SK-N-SH (cell line): ENCODE data around the gene SLC8A1. TPM values are rescaled to one million over a fixed set of nuclear protein-coding genes. Genes with fewer than 3 reads are reported as not detected.
A peak's percentile ranks its signal among the peaks of the same experiment; 100 is the strongest.

Experiments
- CTCF ChIA-PET: fragments of 300-600, 350-600 bp; formaldehyde crosslinking; extraction: SDS; loops from one replicate; lab custom pipeline; 2021; lab: Yijun Ruan, JAX
- POLR2A ChIA-PET: fragments of 350-600 bp; sonication (Branson Sonifier 250); formaldehyde crosslinking; extraction: SDS; loops from one replicate; lab custom pipeline; 2020; ENCODE audit warnings: antibody characterized with exemption, inconsistent platforms; lab: Yijun Ruan, JAX
- DNase-seq: peaks from one replicate; pipeline ENCODE4 v3.0.0; 2012
- H2AFZ ChIP-seq: fragments of 200-600 bp; sonication (generic); 2 replicates; pipeline ENCODE4 v1.8.1; 2016; ENCODE audit warnings: antibody characterized with exemption, mild to moderate bottlenecking, low read depth
- H3F3A ChIP-seq: fragments of 200-600 bp; sonication (generic); replicated peaks from 2 replicates; pipeline ENCODE3; 2016; ENCODE audit warnings: antibody characterized with exemption, mild to moderate bottlenecking; ENCODE audit not compliant: insufficient read depth
- H3K27ac ChIP-seq, 2 experiments: fragments of 200-500 bp in 1 of 2; fragments of 200-600 bp in 1 of 2; sonication (Bioruptor generic) in 1 of 2; sonication (generic), shearing (Covaris generic) in 1 of 2; 2 replicates each; pipeline versions ENCODE4 v1.5.1 to v1.6.1; 2014 to 2016; ENCODE audit warnings: low read depth in 2 of 2, inconsistent platforms in 1 of 2, low read length in 1 of 2, mild to moderate bottlenecking in 1 of 2, mixed read lengths in 1 of 2
- H3K27me3 ChIP-seq: fragments of 200-600 bp; sonication (generic), shearing (Covaris generic); 2 replicates; pipeline ENCODE4 v1.6.1; 2016; ENCODE audit warnings: mixed run types; ENCODE audit not compliant: insufficient read depth
- H3K36me3 ChIP-seq, 2 experiments: fragments of 200-500 bp in 1 of 2; fragments of 200-600 bp in 1 of 2; sonication (Bioruptor generic) in 1 of 2; sonication (generic) in 1 of 2; replicated peaks in 1 of 2; 2 replicates each; pipeline versions ENCODE3 to v1.5.1; 2014 to 2016; ENCODE audit warnings: low read length in 1 of 2, mild to moderate bottlenecking in 1 of 2; ENCODE audit not compliant: insufficient read depth in 2 of 2, control insufficient read depth in 1 of 2
- H3K4me1 ChIP-seq, 2 experiments: fragments of 200-500 bp in 1 of 2; fragments of 200-600 bp in 1 of 2; sonication (Bioruptor generic) in 1 of 2; sonication (generic), shearing (Covaris generic) in 1 of 2; 2 replicates each; pipeline versions ENCODE4 v1.5.1 to v1.6.1; 2014 to 2016; ENCODE audit warnings: low read depth in 1 of 2, low read length in 1 of 2, mixed run types in 1 of 2; ENCODE audit not compliant: insufficient read depth in 2 of 2, control insufficient read depth in 1 of 2
- H3K4me2 ChIP-seq: fragments of 200-600 bp; sonication (generic), shearing (Covaris generic); 2 replicates; pipeline ENCODE4 v1.6.1; 2017; ENCODE audit warnings: mixed run types
- H3K4me3 ChIP-seq, 2 experiments: fragments of 200-500 bp in 1 of 2; fragments of 200-600 bp in 1 of 2; sonication (Bioruptor generic) in 1 of 2; sonication (generic), shearing (Covaris generic) in 1 of 2; 2 replicates each; pipeline versions ENCODE4 v1.5.1 to v1.8.1; 2014 to 2016; ENCODE audit warnings: low read depth in 2 of 2, inconsistent platforms in 1 of 2, low read length in 1 of 2, mild to moderate bottlenecking in 1 of 2, mixed read lengths in 1 of 2, moderate library complexity in 1 of 2
- H3K79me2 ChIP-seq: fragments of 200-600 bp; sonication (generic); 2 replicates; pipeline ENCODE4 v1.8.1; 2017; ENCODE audit warnings: mild to moderate bottlenecking; ENCODE audit not compliant: insufficient read depth
- H3K9ac ChIP-seq: fragments of 200-600 bp; sonication (generic); 2 replicates; pipeline ENCODE4 v1.6.1; 2017; ENCODE audit warnings: mixed run types
- H3K9me2 ChIP-seq: fragments of 200-600 bp; sonication (generic); 2 replicates; pipeline ENCODE4 v1.6.1; 2017; ENCODE audit warnings: mixed run types
- H3K9me3 ChIP-seq: fragments of 200-600 bp; sonication (generic); 2 replicates; pipeline ENCODE4 v1.6.1; 2017; ENCODE audit warnings: mixed run types, mild to moderate bottlenecking, moderate library complexity
- H4K20me1 ChIP-seq: fragments of 200-600 bp; sonication (generic); 2 replicates; pipeline ENCODE4 v1.6.1; 2017; ENCODE audit warnings: mild to moderate bottlenecking, mixed run types; ENCODE audit not compliant: insufficient read depth
- EP300 ChIP-seq, 2 experiments: IDR thresholded peaks; 2 replicates each; pipeline versions ENCODE4 v1.4.0 to v1.6.1; 2012; ENCODE audit warnings: borderline replicate concordance in 1 of 2, low read depth in 1 of 2, low read length in 1 of 2
- FOSL2 ChIP-seq: IDR thresholded peaks from 2 replicates; pipeline ENCODE4 v1.4.0; 2012; ENCODE audit warnings: low read depth, mild to moderate bottlenecking, moderate library complexity, borderline replicate concordance
- GATA2 ChIP-seq: sonication (generic); formaldehyde crosslinking; IDR thresholded peaks from 2 replicates; pipeline ENCODE4 v1.5.0; 2020; ENCODE audit warnings: mild to moderate bottlenecking, missing genetic modification reagents
- JUND ChIP-seq: IDR thresholded peaks from 2 replicates; pipeline ENCODE4 v1.4.0; 2012
- RCOR1 ChIP-seq: fragments of 150-350 bp; IDR thresholded peaks from 2 replicates; pipeline ENCODE4 v1.6.1; 2017; ENCODE audit warnings: antibody characterized with exemption, low read length
- RXRA ChIP-seq: IDR thresholded peaks from 2 replicates; pipeline ENCODE4 v1.4.0; 2012; ENCODE audit warnings: low read depth, mild to moderate bottlenecking, borderline replicate concordance
- SIN3A ChIP-seq: IDR thresholded peaks from 2 replicates; pipeline ENCODE4 v1.6.1; 2012; ENCODE audit warnings: low read depth, mild to moderate bottlenecking, low read length, moderate library complexity, borderline replicate concordance
- TAF1 ChIP-seq: IDR thresholded peaks from 2 replicates; pipeline ENCODE4 v1.6.1; 2012; ENCODE audit warnings: low read depth, mild to moderate bottlenecking, low read length, moderate library complexity, borderline replicate concordance
- TCF12 ChIP-seq: IDR thresholded peaks from 2 replicates; pipeline ENCODE4 v1.4.0; 2012
- TEAD4 ChIP-seq: IDR thresholded peaks from 2 replicates; pipeline ENCODE4 v1.4.0; 2012; ENCODE audit warnings: mild to moderate bottlenecking, borderline replicate concordance; ENCODE audit not compliant: insufficient read depth
- YY1 ChIP-seq: IDR thresholded peaks from 2 replicates; pipeline ENCODE4 v1.4.0; 2012; ENCODE audit warnings: low read depth, mild to moderate bottlenecking
- WGBS: methylation state at CpG from one replicate; pipeline ENCODE4 v1.1.6; 2017; ENCODE audit warnings: low lambda C conversion rate; 5-methylcytosine and 5-hydroxymethylcytosine counted together
- polyA plus RNA-seq, 3 experiments: library from polyadenylated mRNA; depleted of rRNA; stranded (reverse); fragments of >200 nt; gene quantifications; 2 replicates each; pipeline ENCODE4 v1.2.3, GENCODE V29; 2012
- TF ChIP-seq, protein P1 (sequence below): fragments of 150-350 bp; IDR thresholded peaks from 2 replicates; pipeline ENCODE4 v1.6.1; 2016; ENCODE audit warnings: mild to moderate bottlenecking, low read depth, low read length
- TF ChIP-seq, protein P2 (sequence below): IDR thresholded peaks from 2 replicates; pipeline ENCODE4 v1.6.1; 2012; ENCODE audit warnings: mild to moderate bottlenecking, low read depth, low read length, moderate library complexity
- TF ChIP-seq, protein P3 (sequence below): IDR thresholded peaks from 2 replicates; pipeline ENCODE4; 2012
- TF ChIP-seq, protein P4 (sequence below): fragments of 200-600 bp; sonication (generic); IDR thresholded peaks from 2 replicates; pipeline ENCODE4 v1.6.1; 2017; ENCODE audit warnings: antibody characterized with exemption, mild to moderate bottlenecking, moderate library complexity

Gene SLC8A1
- polyA plus RNA-seq, 1 of the 3 experiments (the other 2 are of a cell fraction), result 3.2 TPM

DNA sequence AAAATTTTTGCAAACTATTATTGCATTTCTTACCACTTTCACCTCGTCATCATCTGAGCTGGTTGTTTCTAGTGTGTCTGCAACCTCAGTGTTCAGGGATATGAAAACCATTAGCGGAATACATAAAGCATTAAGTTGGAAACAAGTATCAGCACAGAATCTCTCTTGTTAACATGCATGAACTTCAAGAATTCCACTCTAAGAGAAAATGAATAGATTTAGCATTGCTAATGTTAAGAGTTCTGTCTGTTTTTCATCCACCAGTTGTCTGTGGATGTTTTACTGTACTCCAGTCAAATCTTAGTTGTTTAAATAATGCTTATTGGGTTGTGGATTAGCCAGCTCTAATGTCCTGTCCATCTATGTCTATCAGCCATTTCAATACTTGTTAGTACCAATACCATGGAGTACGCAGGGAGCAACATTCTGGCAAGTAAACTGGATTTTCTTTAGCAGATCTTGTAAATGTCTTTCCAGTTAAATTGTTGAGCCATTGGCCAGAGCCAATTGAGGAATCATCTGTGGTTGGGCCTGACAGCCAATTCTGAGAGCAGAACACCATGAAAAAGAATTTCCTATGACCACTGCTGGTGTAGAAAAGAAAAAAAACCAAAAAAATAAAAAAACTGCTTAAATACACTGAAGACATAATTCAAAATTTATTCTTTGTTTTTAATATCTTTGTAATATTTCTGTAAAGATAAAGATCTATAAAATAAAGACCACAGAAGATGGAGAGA is 82.5 kb downstream of the SLC8A1 start:
- Histone ChIP-seq H3K27me3 (no peaks in the 10 kb centered on the region), H3K4me1 (peaks cover 11 to 35% of the 10 kb centered on the region in 2 experiments), H3K9ac (no peak overlapping the region), H3K36me3 (no peaks in the 10 kb centered on the region), H3K4me2 (no peak overlapping the region), H3K9me3 (no peaks in the 10 kb centered on the region), H3K9me2 (no peaks in the 10 kb centered on the region), H3K4me3 (no peak overlapping the region), H3F3A (peaks cover 27% of the 10 kb centered on the region), H2AFZ (no peak overlapping the region), H3K27ac (peak overlapping the region in 1 of 2 experiments; percentile 95; a peak in 3 of 4 replicates), H3K79me2 (no peaks in the 10 kb centered on the region), H4K20me1 (no peaks in the 10 kb centered on the region)
- ChIA-PET POLR2A (no interaction called here), CTCF (interaction anchor here (0.6 to 1.1 kb wide), 2 partner anchors 11 to 27 kb away, joined by 3 to 4 read pairs; no protein-coding TSS in a partner anchor)
- DNase-seq, result no peak
- 89% methylated on average over 3 of the region's 3 CpGs for WGBS
- TF ChIP-seq, protein P1, sequence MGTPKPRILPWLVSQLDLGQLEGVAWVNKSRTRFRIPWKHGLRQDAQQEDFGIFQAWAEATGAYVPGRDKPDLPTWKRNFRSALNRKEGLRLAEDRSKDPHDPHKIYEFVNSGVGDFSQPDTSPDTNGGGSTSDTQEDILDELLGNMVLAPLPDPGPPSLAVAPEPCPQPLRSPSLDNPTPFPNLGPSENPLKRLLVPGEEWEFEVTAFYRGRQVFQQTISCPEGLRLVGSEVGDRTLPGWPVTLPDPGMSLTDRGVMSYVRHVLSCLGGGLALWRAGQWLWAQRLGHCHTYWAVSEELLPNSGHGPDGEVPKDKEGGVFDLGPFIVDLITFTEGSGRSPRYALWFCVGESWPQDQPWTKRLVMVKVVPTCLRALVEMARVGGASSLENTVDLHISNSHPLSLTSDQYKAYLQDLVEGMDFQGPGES, result no peak
- TF ChIP-seq, protein P2, sequence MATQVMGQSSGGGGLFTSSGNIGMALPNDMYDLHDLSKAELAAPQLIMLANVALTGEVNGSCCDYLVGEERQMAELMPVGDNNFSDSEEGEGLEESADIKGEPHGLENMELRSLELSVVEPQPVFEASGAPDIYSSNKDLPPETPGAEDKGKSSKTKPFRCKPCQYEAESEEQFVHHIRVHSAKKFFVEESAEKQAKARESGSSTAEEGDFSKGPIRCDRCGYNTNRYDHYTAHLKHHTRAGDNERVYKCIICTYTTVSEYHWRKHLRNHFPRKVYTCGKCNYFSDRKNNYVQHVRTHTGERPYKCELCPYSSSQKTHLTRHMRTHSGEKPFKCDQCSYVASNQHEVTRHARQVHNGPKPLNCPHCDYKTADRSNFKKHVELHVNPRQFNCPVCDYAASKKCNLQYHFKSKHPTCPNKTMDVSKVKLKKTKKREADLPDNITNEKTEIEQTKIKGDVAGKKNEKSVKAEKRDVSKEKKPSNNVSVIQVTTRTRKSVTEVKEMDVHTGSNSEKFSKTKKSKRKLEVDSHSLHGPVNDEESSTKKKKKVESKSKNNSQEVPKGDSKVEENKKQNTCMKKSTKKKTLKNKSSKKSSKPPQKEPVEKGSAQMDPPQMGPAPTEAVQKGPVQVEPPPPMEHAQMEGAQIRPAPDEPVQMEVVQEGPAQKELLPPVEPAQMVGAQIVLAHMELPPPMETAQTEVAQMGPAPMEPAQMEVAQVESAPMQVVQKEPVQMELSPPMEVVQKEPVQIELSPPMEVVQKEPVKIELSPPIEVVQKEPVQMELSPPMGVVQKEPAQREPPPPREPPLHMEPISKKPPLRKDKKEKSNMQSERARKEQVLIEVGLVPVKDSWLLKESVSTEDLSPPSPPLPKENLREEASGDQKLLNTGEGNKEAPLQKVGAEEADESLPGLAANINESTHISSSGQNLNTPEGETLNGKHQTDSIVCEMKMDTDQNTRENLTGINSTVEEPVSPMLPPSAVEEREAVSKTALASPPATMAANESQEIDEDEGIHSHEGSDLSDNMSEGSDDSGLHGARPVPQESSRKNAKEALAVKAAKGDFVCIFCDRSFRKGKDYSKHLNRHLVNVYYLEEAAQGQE, result no peak
- TF ChIP-seq TCF12, result peak; percentile 15; the same call in 1 of the 2 replicates
- TF ChIP-seq, all 33 proteins: peak for 1

DNA sequence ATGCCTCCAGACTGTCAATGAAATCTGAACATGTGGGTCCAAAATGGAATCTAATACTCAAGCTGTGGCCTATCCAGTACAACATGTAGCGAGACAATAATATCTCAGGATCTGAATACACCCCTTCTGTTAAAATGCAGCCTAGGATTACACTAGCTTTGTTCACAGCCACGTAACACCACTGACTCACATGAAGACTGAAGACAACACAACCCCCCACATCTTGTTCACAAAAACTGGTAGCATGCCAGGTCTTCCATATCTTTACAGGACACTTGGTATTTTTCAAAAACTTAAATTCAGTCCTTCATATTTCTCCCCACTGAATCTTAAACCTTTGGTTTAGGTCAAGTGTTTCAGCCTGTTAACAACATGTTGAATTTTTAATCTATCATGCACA is 84.2 kb downstream of the SLC8A1 start:
- Histone ChIP-seq H3K79me2 (no peaks in the 10 kb centered on the region), H3K27me3 (no peaks in the 10 kb centered on the region), H4K20me1 (no peaks in the 10 kb centered on the region), H2AFZ (peak overlapping the region; percentile 18; the same call in 1 of the 2 replicates), H3K4me2 (0 out of 2 replicates have a peak overlapping the region, but pooled peaks have one; percentile 1), H3K9ac (peak overlapping the region; percentile 17; the same call in 1 of the 2 replicates), H3F3A (peaks cover 26% of the 10 kb centered on the region), H3K4me3 (no peak overlapping the region), H3K36me3 (no peaks in the 10 kb centered on the region), H3K27ac (peak overlapping the region in 1 of 2 experiments; percentile 63; a peak in 2 of 4 replicates), H3K9me3 (no peaks in the 10 kb centered on the region), H3K9me2 (no peaks in the 10 kb centered on the region), H3K4me1 (peaks cover 11 to 29% of the 10 kb centered on the region in 2 experiments)
- POLR2A ChIA-PET, result no interaction called here
- WGBS, result 40% methylated on average over 2 of the region's 2 CpGs
- no peak for DNase-seq
- CTCF ChIA-PET, result interaction anchor here (0.6 kb wide), 1 partner anchor 79 kb away, joined by 3 read pairs; no protein-coding TSS in a partner anchor
- TF ChIP-seq TAF1, result no peak; the same call in 1 of the 2 replicates
- TF ChIP-seq FOSL2, result peak; percentile 91; the same call in 1 of the 2 replicates
- TF ChIP-seq RXRA, result no peak
- TF ChIP-seq SIN3A, result no peak
- TF ChIP-seq TCF12, result peak; percentile 82
- TF ChIP-seq GATA2, result no peak
- TF ChIP-seq, protein P3, sequence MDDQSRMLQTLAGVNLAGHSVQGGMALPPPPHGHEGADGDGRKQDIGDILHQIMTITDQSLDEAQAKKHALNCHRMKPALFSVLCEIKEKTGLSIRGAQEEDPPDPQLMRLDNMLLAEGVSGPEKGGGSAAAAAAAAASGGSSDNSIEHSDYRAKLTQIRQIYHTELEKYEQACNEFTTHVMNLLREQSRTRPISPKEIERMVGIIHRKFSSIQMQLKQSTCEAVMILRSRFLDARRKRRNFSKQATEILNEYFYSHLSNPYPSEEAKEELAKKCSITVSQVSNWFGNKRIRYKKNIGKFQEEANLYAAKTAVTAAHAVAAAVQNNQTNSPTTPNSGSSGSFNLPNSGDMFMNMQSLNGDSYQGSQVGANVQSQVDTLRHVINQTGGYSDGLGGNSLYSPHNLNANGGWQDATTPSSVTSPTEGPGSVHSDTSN, result peak; percentile 46
- TF ChIP-seq EP300 (IDR thresholded peaks at IDR 0.05; ENCODE audit: borderline replicate concordance in 1 of 2, low read depth in 1 of 2, low read length in 1 of 2), result peak in 1 of 2 experiments; percentile 64; a peak in 2 of 4 replicates
- TF ChIP-seq, protein P4, sequence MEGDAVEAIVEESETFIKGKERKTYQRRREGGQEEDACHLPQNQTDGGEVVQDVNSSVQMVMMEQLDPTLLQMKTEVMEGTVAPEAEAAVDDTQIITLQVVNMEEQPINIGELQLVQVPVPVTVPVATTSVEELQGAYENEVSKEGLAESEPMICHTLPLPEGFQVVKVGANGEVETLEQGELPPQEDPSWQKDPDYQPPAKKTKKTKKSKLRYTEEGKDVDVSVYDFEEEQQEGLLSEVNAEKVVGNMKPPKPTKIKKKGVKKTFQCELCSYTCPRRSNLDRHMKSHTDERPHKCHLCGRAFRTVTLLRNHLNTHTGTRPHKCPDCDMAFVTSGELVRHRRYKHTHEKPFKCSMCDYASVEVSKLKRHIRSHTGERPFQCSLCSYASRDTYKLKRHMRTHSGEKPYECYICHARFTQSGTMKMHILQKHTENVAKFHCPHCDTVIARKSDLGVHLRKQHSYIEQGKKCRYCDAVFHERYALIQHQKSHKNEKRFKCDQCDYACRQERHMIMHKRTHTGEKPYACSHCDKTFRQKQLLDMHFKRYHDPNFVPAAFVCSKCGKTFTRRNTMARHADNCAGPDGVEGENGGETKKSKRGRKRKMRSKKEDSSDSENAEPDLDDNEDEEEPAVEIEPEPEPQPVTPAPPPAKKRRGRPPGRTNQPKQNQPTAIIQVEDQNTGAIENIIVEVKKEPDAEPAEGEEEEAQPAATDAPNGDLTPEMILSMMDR, result no peak
- TF ChIP-seq TEAD4, result peak; percentile 50; the same call in 1 of the 2 replicates
- TF ChIP-seq RCOR1, result no peak
- peak; percentile 71 for TF ChIP-seq JUND
- TF ChIP-seq, protein P1, result no peak
- TF ChIP-seq YY1, result no peak
